Measurements from ENCODE around the gene DGKI.

DNA sequence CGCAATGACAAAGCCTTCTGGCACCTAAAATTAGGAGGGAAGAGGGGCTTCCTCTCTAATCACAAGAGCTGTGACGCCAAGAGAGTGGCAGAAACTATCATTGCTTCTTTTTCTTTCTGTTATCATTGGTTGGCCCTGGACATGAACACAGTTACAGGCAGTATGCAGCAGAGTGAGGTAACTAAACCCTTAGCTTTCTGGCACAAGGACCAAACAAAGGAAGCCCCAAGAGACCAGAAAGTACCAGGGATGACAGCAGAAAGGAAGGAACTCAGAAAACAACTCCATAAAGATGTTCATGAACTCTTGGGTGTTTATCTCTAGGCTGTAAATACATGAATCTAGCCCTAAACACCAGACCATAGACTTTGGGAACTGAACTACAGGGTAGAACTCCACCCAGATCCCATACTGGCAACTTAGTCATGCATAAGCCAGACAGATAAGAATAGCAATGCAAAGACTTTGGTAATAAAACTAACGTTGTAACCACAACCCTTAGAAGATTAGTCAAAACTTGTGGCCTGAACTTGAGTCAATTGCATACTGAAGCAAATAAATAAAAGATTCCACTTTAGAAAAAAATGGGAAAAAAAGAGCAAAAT lies 307.6 kb downstream of the DGKI start:
- TF ChIP-seq, protein P1, sequence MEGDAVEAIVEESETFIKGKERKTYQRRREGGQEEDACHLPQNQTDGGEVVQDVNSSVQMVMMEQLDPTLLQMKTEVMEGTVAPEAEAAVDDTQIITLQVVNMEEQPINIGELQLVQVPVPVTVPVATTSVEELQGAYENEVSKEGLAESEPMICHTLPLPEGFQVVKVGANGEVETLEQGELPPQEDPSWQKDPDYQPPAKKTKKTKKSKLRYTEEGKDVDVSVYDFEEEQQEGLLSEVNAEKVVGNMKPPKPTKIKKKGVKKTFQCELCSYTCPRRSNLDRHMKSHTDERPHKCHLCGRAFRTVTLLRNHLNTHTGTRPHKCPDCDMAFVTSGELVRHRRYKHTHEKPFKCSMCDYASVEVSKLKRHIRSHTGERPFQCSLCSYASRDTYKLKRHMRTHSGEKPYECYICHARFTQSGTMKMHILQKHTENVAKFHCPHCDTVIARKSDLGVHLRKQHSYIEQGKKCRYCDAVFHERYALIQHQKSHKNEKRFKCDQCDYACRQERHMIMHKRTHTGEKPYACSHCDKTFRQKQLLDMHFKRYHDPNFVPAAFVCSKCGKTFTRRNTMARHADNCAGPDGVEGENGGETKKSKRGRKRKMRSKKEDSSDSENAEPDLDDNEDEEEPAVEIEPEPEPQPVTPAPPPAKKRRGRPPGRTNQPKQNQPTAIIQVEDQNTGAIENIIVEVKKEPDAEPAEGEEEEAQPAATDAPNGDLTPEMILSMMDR (conservative IDR thresholded peaks at IDR 0.05; ENCODE audit: low read length), result no peak
- no peak for TF ChIP-seq EZH2phosphoT487 (IDR thresholded peaks at IDR 0.05; ENCODE audit: borderline replicate concordance, low read depth, low read length)
